ENCODE results near the gene NAA15.

The NAA15 gene

GRCh38 chr4:139301821-139302611 is 711 bp downstream of the NAA15 start, which contains the start of gene NDUFC1 (continued):
- TF ChIP-seq, protein P1, sequence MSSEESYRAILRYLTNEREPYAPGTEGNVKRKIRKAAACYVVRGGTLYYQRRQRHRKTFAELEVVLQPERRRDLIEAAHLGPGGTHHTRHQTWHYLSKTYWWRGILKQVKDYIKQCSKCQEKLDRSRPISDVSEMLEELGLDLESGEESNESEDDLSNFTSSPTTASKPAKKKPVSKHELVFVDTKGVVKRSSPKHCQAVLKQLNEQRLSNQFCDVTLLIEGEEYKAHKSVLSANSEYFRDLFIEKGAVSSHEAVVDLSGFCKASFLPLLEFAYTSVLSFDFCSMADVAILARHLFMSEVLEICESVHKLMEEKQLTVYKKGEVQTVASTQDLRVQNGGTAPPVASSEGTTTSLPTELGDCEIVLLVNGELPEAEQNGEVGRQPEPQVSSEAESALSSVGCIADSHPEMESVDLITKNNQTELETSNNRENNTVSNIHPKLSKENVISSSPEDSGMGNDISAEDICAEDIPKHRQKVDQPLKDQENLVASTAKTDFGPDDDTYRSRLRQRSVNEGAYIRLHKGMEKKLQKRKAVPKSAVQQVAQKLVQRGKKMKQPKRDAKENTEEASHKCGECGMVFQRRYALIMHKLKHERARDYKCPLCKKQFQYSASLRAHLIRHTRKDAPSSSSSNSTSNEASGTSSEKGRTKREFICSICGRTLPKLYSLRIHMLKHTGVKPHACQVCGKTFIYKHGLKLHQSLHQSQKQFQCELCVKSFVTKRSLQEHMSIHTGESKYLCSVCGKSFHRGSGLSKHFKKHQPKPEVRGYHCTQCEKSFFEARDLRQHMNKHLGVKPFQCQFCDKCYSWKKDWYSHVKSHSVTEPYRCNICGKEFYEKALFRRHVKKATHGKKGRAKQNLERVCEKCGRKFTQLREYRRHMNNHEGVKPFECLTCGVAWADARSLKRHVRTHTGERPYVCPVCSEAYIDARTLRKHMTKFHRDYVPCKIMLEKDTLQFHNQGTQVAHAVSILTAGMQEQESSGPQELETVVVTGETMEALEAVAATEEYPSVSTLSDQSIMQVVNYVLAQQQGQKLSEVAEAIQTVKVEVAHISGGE (tag by site-specific recombination; conservative IDR thresholded peaks at IDR 0.05; ENCODE audit: low read depth), result no peak
- TF ChIP-seq, protein P2, sequence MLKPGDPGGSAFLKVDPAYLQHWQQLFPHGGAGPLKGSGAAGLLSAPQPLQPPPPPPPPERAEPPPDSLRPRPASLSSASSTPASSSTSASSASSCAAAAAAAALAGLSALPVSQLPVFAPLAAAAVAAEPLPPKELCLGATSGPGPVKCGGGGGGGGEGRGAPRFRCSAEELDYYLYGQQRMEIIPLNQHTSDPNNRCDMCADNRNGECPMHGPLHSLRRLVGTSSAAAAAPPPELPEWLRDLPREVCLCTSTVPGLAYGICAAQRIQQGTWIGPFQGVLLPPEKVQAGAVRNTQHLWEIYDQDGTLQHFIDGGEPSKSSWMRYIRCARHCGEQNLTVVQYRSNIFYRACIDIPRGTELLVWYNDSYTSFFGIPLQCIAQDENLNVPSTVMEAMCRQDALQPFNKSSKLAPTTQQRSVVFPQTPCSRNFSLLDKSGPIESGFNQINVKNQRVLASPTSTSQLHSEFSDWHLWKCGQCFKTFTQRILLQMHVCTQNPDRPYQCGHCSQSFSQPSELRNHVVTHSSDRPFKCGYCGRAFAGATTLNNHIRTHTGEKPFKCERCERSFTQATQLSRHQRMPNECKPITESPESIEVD (tag by site-specific recombination; IDR thresholded peaks at IDR 0.05), result no peak
- TF ChIP-seq ZFP3 (tag by site-specific recombination; IDR thresholded peaks at IDR 0.05; ENCODE audit: low read depth), result no peak
- peak; percentile 87 for TF ChIP-seq ZNF335 (tag by site-specific recombination; conservative IDR thresholded peaks at IDR 0.05)
- TF ChIP-seq ZBTB20 (tag by site-specific recombination; IDR thresholded peaks at IDR 0.05), result peak; percentile 49
- TF ChIP-seq ZNF501 (tag by site-specific recombination; IDR thresholded peaks at IDR 0.05), result 0 out of 2 replicates have a peak, but pooled peaks have one; percentile 22
- TF ChIP-seq, protein P3, sequence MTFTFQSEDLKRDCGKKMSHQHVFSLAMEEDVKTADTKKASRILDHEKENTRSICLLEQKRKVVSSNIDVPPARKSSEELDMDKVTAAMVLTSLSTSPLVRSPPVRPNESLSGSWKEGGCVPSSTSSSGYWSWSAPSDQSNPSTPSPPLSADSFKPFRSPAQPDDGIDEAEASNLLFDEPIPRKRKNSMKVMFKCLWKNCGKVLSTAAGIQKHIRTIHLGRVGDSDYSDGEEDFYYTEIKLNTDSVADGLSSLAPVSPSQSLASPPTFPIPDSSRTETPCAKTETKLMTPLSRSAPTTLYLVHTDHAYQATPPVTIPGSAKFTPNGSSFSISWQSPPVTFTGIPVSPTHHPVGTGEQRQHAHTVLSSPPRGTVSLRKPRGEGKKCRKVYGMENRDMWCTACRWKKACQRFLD (tag by site-specific recombination; IDR thresholded peaks at IDR 0.05), result 0 out of 2 replicates have a peak, but pooled peaks have one; percentile 35
- no peak for TF ChIP-seq ZNF529 (tag by site-specific recombination; IDR thresholded peaks at IDR 0.05; ENCODE audit: insufficient replicate concordance)
- peak; percentile 91 for TF ChIP-seq ZFP69B (tag by site-specific recombination; IDR thresholded peaks at IDR 0.05)
- 0 out of 2 replicates have a peak, but pooled peaks have one; percentile 46 for TF ChIP-seq ZBTB48 (tag by site-specific recombination; IDR thresholded peaks at IDR 0.05)
- TF ChIP-seq ZNF692 (tag by site-specific recombination; IDR thresholded peaks at IDR 0.05), result peak; percentile 90
- TF ChIP-seq SP3 (tag by site-specific recombination; IDR thresholded peaks at IDR 0.05), result peak; percentile 71; the same call in 1 of the 2 replicates
- TF ChIP-seq ZNF184 (tag by site-specific recombination; IDR thresholded peaks at IDR 0.05), result no peak
- TF ChIP-seq KLF7 (tag by site-specific recombination; IDR thresholded peaks at IDR 0.05; ENCODE audit: borderline replicate concordance), result 0 out of 2 replicates have a peak, but pooled peaks have one; percentile 16
- TF ChIP-seq KLF9 (tag by site-specific recombination; IDR thresholded peaks at IDR 0.05; ENCODE audit: low read depth), result peak; percentile 17; the same call in 1 of the 2 replicates
- TF ChIP-seq, protein P4, sequence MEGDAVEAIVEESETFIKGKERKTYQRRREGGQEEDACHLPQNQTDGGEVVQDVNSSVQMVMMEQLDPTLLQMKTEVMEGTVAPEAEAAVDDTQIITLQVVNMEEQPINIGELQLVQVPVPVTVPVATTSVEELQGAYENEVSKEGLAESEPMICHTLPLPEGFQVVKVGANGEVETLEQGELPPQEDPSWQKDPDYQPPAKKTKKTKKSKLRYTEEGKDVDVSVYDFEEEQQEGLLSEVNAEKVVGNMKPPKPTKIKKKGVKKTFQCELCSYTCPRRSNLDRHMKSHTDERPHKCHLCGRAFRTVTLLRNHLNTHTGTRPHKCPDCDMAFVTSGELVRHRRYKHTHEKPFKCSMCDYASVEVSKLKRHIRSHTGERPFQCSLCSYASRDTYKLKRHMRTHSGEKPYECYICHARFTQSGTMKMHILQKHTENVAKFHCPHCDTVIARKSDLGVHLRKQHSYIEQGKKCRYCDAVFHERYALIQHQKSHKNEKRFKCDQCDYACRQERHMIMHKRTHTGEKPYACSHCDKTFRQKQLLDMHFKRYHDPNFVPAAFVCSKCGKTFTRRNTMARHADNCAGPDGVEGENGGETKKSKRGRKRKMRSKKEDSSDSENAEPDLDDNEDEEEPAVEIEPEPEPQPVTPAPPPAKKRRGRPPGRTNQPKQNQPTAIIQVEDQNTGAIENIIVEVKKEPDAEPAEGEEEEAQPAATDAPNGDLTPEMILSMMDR (tag by site-specific recombination; IDR thresholded peaks at IDR 0.05), result peak; percentile 44
- TF ChIP-seq, protein P5, sequence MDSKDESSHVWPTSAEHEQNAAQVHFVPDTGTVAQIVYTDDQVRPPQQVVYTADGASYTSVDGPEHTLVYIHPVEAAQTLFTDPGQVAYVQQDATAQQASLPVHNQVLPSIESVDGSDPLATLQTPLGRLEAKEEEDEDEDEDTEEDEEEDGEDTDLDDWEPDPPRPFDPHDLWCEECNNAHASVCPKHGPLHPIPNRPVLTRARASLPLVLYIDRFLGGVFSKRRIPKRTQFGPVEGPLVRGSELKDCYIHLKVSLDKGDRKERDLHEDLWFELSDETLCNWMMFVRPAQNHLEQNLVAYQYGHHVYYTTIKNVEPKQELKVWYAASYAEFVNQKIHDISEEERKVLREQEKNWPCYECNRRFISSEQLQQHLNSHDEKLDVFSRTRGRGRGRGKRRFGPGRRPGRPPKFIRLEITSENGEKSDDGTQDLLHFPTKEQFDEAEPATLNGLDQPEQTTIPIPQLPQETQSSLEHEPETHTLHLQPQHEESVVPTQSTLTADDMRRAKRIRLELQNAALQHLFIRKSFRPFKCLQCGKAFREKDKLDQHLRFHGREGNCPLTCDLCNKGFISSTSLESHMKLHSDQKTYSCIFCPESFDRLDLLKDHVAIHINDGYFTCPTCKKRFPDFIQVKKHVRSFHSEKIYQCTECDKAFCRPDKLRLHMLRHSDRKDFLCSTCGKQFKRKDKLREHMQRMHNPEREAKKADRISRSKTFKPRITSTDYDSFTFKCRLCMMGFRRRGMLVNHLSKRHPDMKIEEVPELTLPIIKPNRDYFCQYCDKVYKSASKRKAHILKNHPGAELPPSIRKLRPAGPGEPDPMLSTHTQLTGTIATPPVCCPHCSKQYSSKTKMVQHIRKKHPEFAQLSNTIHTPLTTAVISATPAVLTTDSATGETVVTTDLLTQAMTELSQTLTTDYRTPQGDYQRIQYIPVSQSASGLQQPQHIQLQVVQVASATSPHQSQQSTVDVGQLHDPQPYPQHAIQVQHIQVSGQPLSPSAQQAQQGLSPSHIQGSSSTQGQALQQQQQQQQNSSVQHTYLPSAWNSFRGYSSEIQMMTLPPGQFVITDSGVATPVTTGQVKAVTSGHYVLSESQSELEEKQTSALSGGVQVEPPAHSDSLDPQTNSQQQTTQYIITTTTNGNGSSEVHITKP (tag by site-specific recombination; IDR thresholded peaks at IDR 0.05), result peak; percentile 91
- TF ChIP-seq ZNF266 (tag by site-specific recombination; IDR thresholded peaks at IDR 0.05; ENCODE audit: low read depth), result no peak
- TF ChIP-seq GLI2 (tag by site-specific recombination; IDR thresholded peaks at IDR 0.05; ENCODE audit: borderline replicate concordance, low read depth), result no peak
- TF ChIP-seq ZNF366 (tag by site-specific recombination; conservative IDR thresholded peaks at IDR 0.05), result peak; percentile 87
- TF ChIP-seq SCRT2 (tag by site-specific recombination; IDR thresholded peaks at IDR 0.05), result peak; percentile 96
- TF ChIP-seq ZNF670 (tag by site-specific recombination; IDR thresholded peaks at IDR 0.05; ENCODE audit: low read depth), result no peak
